MM.1S (cell line): ENCODE results near the gene DKKL1.

Experiments used
- EZH2 ChIP-seq: fragments of 300-600 bp; sonication (generic); optimal IDR thresholded peaks from 2 replicates; pipeline ENCODE3; 2017; ENCODE audit warnings: low read depth, mild to moderate bottlenecking, antibody characterized with exemption, low read length, mixed read lengths
- TF ChIP-seq, protein P1 (sequence below): fragments of 300-600 bp; sonication (generic); IDR thresholded peaks from 2 replicates; pipeline ENCODE4 v1.5.1; 2016; ENCODE audit warnings: antibody characterized with exemption, low read length, mixed read lengths

DNA sequence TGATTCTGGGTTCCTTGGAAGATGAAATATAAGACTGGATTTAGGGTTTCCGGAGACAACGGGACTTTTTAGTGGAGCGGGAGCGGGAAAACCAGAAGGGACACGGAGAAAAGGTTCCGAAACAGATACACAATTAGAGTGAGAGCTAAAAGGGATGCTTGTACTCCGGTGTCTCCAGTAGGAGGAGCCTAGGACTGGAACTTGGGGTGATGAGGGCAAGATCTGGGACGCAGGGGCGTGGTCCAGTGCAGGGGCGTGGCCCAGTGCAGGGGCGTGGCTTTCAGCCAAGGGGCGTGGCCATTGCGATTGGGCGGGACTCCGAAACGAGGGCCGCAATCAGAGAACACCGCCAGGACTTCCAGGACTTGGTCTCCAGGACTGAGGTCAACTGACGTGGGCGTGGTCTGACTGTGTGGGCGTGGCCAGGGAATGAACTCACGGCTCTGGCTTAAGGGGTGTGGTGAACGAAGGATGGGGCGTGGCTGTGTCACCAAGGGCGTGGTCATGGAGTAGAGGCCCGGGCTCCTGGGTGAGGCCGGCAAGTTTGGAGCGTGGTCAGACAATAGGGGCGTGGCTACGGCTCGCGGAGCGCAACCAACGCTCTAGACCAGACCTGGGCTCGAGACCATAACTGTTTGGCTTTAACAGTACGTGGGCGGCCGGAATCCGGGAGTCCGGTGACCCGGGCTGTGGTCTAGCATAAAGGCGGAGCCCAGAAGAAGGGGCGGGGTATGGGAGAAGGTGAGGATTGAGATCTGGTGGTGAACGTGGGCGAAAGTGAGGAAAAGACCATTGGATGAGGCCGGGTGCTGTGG, at the start of gene DKKL1:
- no peak for TF ChIP-seq EZH2
- TF ChIP-seq, protein P1, sequence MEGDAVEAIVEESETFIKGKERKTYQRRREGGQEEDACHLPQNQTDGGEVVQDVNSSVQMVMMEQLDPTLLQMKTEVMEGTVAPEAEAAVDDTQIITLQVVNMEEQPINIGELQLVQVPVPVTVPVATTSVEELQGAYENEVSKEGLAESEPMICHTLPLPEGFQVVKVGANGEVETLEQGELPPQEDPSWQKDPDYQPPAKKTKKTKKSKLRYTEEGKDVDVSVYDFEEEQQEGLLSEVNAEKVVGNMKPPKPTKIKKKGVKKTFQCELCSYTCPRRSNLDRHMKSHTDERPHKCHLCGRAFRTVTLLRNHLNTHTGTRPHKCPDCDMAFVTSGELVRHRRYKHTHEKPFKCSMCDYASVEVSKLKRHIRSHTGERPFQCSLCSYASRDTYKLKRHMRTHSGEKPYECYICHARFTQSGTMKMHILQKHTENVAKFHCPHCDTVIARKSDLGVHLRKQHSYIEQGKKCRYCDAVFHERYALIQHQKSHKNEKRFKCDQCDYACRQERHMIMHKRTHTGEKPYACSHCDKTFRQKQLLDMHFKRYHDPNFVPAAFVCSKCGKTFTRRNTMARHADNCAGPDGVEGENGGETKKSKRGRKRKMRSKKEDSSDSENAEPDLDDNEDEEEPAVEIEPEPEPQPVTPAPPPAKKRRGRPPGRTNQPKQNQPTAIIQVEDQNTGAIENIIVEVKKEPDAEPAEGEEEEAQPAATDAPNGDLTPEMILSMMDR = no peak
